Spleen (tissue), 11 donors: ENCODE data around the gene UBN1. TPM values are rescaled to one million over a fixed set of nuclear protein-coding genes. Genes with fewer than 3 reads are reported as not detected.
A peak's percentile ranks its signal among the peaks of the same experiment; 100 is the strongest.

Source experiments
- DNase-seq: peaks from one replicate; pipeline ENCODE4 v3.0.0-alpha.2; 2020
- H3K27ac ChIP-seq, 8 donors: fragments of 200-600 bp; sonication (generic) in 7 of 8; 1 replicate in 4 of 8; 2 replicates in 4 of 8; pipeline versions ENCODE4 v1.5.0 to v1.8.0; 2016 to 2021; ENCODE audit warnings: inconsistent platforms in 4 of 8, mild to moderate bottlenecking in 4 of 8, moderate library complexity in 1 of 8
- H3K27me3 ChIP-seq, 7 donors: fragments of 200-600 bp; sonication (generic) in 6 of 7; replicated peaks in 1 of 7; 1 replicate in 4 of 7; 2 replicates in 3 of 7; pipeline versions ENCODE4 v1.5.0 to v1.8.0; 2016 to 2021; ENCODE audit warnings: inconsistent platforms in 3 of 7, mild to moderate bottlenecking in 1 of 7
- H3K36me3 ChIP-seq, 6 donors: fragments of 200-600 bp; sonication (generic) in 5 of 6; 1 replicate in 4 of 6; 2 replicates in 2 of 6; pipeline versions ENCODE4 v1.5.0 to v1.8.0; 2016 to 2021; ENCODE audit warnings: inconsistent platforms in 2 of 6
- H3K4me1 ChIP-seq, 6 donors: fragments of 200-600 bp; sonication (generic) in 5 of 6; 1 replicate in 3 of 6; 2 replicates in 3 of 6; pipeline versions ENCODE4 v1.5.0 to v1.8.0; 2016 to 2021; ENCODE audit warnings: inconsistent platforms in 3 of 6
- H3K4me3 ChIP-seq, 8 donors: fragments of 200-600 bp; sonication (generic) in 7 of 8; 1 replicate in 4 of 8; 2 replicates in 4 of 8; pipeline versions ENCODE4 v1.5.0 to v1.8.0; 2016 to 2021; ENCODE audit warnings: inconsistent platforms in 4 of 8, mild to moderate bottlenecking in 4 of 8, moderate library complexity in 2 of 8
- H3K9me3 ChIP-seq, 8 donors: fragments of 200-600 bp; sonication (generic) in 7 of 8; 1 replicate in 4 of 8; 2 replicates in 4 of 8; pipeline versions ENCODE4 v1.5.0 to v1.8.0; 2016 to 2021; ENCODE audit warnings: inconsistent platforms in 4 of 8
- CTCF ChIP-seq, 11 experiments: fragments of 200-600 bp in 7 of 11; fragments of 450-650 bp in 4 of 11; sonication (generic) in 4 of 11; IDR thresholded peaks in 8 of 11; conservative IDR thresholded peaks in 3 of 11; 1 replicate in 7 of 11; 2 replicates in 4 of 11; pipeline versions ENCODE4 v1.4.0 to v1.8.0; 2016 to 2021; ENCODE audit warnings: antibody characterized with exemption in 11 of 11, inconsistent platforms in 4 of 11, mild to moderate bottlenecking in 1 of 11
- POLR2A ChIP-seq, 3 donors: fragments of 450-650 bp; IDR thresholded peaks; one replicate each; pipeline ENCODE4 v1.5.1; 2017; ENCODE audit warnings: antibody characterized with exemption in 3 of 3, mild to moderate bottlenecking in 1 of 3
- POLR2AphosphoS5 ChIP-seq, 3 donors: sonication (generic); formaldehyde crosslinking; IDR thresholded peaks; one replicate each; pipeline ENCODE4 v1.5.1; 2017; ENCODE audit warnings: antibody characterized with exemption in 3 of 3
- WGBS, 5 donors: extraction: QIAGEN DNeasy Blood & Tissue Kit in 3 of 5; methylation state at CpG; one replicate each; pipeline versions ENCODE4 v1.1.5 to v1.1.7; 2013 to 2018; 5-methylcytosine and 5-hydroxymethylcytosine counted together
- intact Hi-C: fragments of 100-400 bp; cut with DNase I; formaldehyde crosslinking; loops from one replicate; pipeline ENCODE4 v1.15.0; 2023; ENCODE audit warnings: low total_unique reads
- polyA plus RNA-seq, 3 donors: library from polyadenylated mRNA; stranded (reverse); fragments of 200-250 nt; gene quantifications; one replicate each; pipeline ENCODE4 v1.2.1, GENCODE V29; 2013
- total RNA-seq, 7 donors: library from RNA; depleted of rRNA in 3 of 7; stranded (reverse); fragments of >200 nt in 3 of 7; fragmentation: NEBNext Ultra II Directional in 4 of 7; extraction: Animal tissue kit (Norgen Biotek cat#: 25700) in 4 of 7; gene quantifications; one replicate each; pipeline versions ENCODE4 v1.1.0 to v1.2.1, GENCODE V29; 2016 to 2021
- donor health status: healthy with polysubstance abuse.
- donor health status: DM: no; HTN: no; CAD: no; lungs with moderate emphysema.
- donor health status: DM: no; HTN: no; CAD: no.
- donor health status: Bipolar disorder and iron deficiency.
- donor health status: healthy.
- donor health status: DM: no; HTN: no; CAD: no.
- donor health status: DM: yes; HTN: yes; CAD: no.

UBN1 gene
- total and polyA plus RNA-seq, 10 donors: 4.8 to 69.4 (median 52.2) TPM

- H3K4me1 ChIP-seq: peaks cover 0 to 87% (median 46%) of the 10 kb centered on the region in 6 donors
- no peak overlapping the region for H3K4me3 ChIP-seq
- peak overlapping the region; percentile 45 to 90 (median 76) for H3K27ac ChIP-seq
- H3K27me3 ChIP-seq: no peaks in the 10 kb centered on the region
- no peaks in the 10 kb centered on the region for H3K9me3 ChIP-seq
- peaks cover 0 to 100% (median 70%) of the 10 kb centered on the region in 6 donors for H3K36me3 ChIP-seq
- WGBS, 5 donors: 88 to 91% (median 90%) methylated on average over 14 of the region's 14 CpGs
- DNase-seq: no peak
- intact Hi-C loops: no loop called here
- TF ChIP-seq CTCF (IDR thresholded peaks at IDR 0.05 in 8 of 11, conservative IDR thresholded peaks at IDR 0.05 in 3 of 11): no peak
Measured at GRCh38 chr16:4860727-4861342, 13.6 kb downstream of the UBN1 start.

- Histone ChIP-seq H3K4me1 (peaks cover 0 to 90% (median 44%) of the 10 kb centered on the region in 6 donors), H3K9me3 (no peaks in the 10 kb centered on the region), H3K27me3 (no peaks in the 10 kb centered on the region), H3K4me3 (peak overlapping the region in 1 of 8 donors; percentile 41), H3K36me3 (peaks cover 0 to 99% (median 59%) of the 10 kb centered on the region in 6 donors), H3K27ac (peak overlapping the region in 7 of 8 donors; percentile 49 to 90 (median 76))
- DNase-seq: no peak
- intact Hi-C loops: no loop called here
- TF ChIP-seq CTCF (IDR thresholded peaks at IDR 0.05 in 8 of 11, conservative IDR thresholded peaks at IDR 0.05 in 3 of 11): no peak
- peak in 1 of 3 donors; percentile 73 for TF ChIP-seq POLR2AphosphoS5 (IDR thresholded peaks at IDR 0.05)
- 49 to 85% (median 68%) methylated on average over 5 of the region's 5 CpGs for WGBS, 5 donors
Measured at GRCh38 chr16:4862639-4863038, 15.4 kb downstream of the UBN1 start.

GRCh38 chr16:4864728-4865127 lies 17.4 kb downstream of the UBN1 start:
- WGBS, 5 donors: 78 to 92% (median 83%) methylated on average over 3 of the region's 3 CpGs
- H3K9me3 ChIP-seq: no peaks in the 10 kb centered on the region
- H3K27ac ChIP-seq: peak overlapping the region in 5 of 8 donors; percentile 61 to 90 (median 76)
- peaks cover 0 to 89% (median 35%) of the 10 kb centered on the region in 6 donors for H3K4me1 ChIP-seq
- DNase-seq: no peak
- H3K4me3 ChIP-seq: peak overlapping the region in 1 of 8 donors; percentile 13
- intact Hi-C loops: no loop called here
- H3K27me3 ChIP-seq: no peaks in the 10 kb centered on the region
- peaks cover 0 to 99% (median 53%) of the 10 kb centered on the region in 6 donors for H3K36me3 ChIP-seq
- TF ChIP-seq POLR2AphosphoS5 (IDR thresholded peaks at IDR 0.05): no peak
- TF ChIP-seq CTCF (IDR thresholded peaks at IDR 0.05 in 8 of 11, conservative IDR thresholded peaks at IDR 0.05 in 3 of 11): no peak
- no peak for TF ChIP-seq POLR2A (IDR thresholded peaks at IDR 0.05)

GRCh38 chr16:4865231-4865860 lies 18.1 kb downstream of the UBN1 start:
- intact Hi-C loops: no loop called here
- Histone ChIP-seq H3K36me3 (peaks cover 0 to 99% (median 53%) of the 10 kb centered on the region in 6 donors), H3K27me3 (no peaks in the 10 kb centered on the region), H3K9me3 (no peaks in the 10 kb centered on the region), H3K27ac (peak overlapping the region in 2 of 8 donors; percentile 62 to 90), H3K4me3 (no peak overlapping the region), H3K4me1 (peaks cover 0 to 83% (median 33%) of the 10 kb centered on the region in 6 donors)
- TF ChIP-seq POLR2A (IDR thresholded peaks at IDR 0.05) (no peak), CTCF (IDR thresholded peaks at IDR 0.05 in 8 of 11, conservative IDR thresholded peaks at IDR 0.05 in 3 of 11) (no peak), POLR2AphosphoS5 (IDR thresholded peaks at IDR 0.05) (no peak)
- 79 to 95% (median 89%) methylated on average over 13 of the region's 13 CpGs for WGBS, 5 donors
- no peak for DNase-seq
